Retinal pigment epithelial cell (primary cell): ENCODE measurements around the gene NFIB.

Experiments
- DNase-seq: peaks from one replicate; pipeline ENCODE4 v3.0.0-alpha.2; 2010; ENCODE audit warnings: low read depth
- H3K4me3 ChIP-seq: 2 replicates; pipeline ENCODE4 v1.5.1; 2011; ENCODE audit warnings: mild to moderate bottlenecking, low read length, control low read depth, moderate library complexity
- CTCF ChIP-seq: conservative IDR thresholded peaks from 2 replicates; pipeline ENCODE4 v1.5.1; 2011; ENCODE audit warnings: low read depth, low read length, control low read depth, inconsistent platforms

NFIB gene

GRCh38 chr9:14277761-14278160 lies 36.2 kb downstream of the NFIB start:
- no peak for TF ChIP-seq CTCF
- no peak overlapping the region for H3K4me3 ChIP-seq
- no peak for DNase-seq

- peak; percentile 64 for DNase-seq
- no peak for TF ChIP-seq CTCF
- H3K4me3 ChIP-seq, result no peak overlapping the region
These were observed 36.7 kb downstream of the NFIB start for GRCh38 chr9:14277244-14277643.

GRCh38 chr9:14275331-14275730 lies 38.6 kb downstream of the NFIB start:
- no peak for DNase-seq
- no peak overlapping the region for H3K4me3 ChIP-seq
- TF ChIP-seq CTCF, result no peak

GRCh38 chr9:14273696-14274121 lies 40.2 kb downstream of the NFIB start:
- no peak for DNase-seq
- H3K4me3 ChIP-seq, result no peak overlapping the region
- TF ChIP-seq CTCF, result no peak

GRCh38 chr9:14272927-14273528 lies 40.9 kb downstream of the NFIB start:
- H3K4me3 ChIP-seq, result no peak overlapping the region
- no peak for DNase-seq
- TF ChIP-seq CTCF, result no peak

GRCh38 chr9:14271093-14271673 lies 42.8 kb downstream of the NFIB start:
- DNase-seq, result no peak
- no peak overlapping the region for H3K4me3 ChIP-seq
- TF ChIP-seq CTCF, result no peak
